Measurements from ENCODE around the gene S1PR4. TPM values are rescaled to one million over a fixed set of nuclear protein-coding genes. Genes with fewer than 3 reads are reported as not detected.

The S1PR4 gene
- total and polyA plus RNA-seq, 2 experiments from 2014 or later, result 0.24 TPM; not detected in 1

DNA sequence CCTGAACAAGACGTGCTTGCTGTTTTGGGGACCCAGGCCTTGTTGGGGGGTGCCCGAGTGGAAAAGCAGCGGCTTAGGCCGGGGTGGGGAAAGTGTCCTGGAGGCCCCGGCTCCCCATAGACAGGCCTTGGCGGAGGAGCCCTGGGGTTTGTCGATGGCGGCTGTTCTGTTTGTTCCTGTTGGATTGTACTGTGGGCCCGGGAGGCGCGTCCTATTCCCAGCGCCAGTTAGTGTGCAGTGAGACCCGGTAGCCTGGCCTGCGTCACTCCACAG is 18.3 kb downstream of the S1PR4 start:
- peaks cover 15% of the 10 kb centered on the region; the same call in 1 of the 2 replicates for H3K79me2 ChIP-seq (replicated peaks; ENCODE audit: insufficient read depth)
- Mint-ChIP-seq H3K27me3 (ENCODE audit: insufficient read depth, low read depth, poor library complexity) (peaks cover 8% of the 10 kb centered on the region), H3K4me1 (no peaks in the 10 kb centered on the region), H3K27ac (no peak overlapping the region), H3K36me3 (ENCODE audit: low read depth) (peaks cover 14% of the 10 kb centered on the region; the same call in 2 of the 3 replicates), H3K4me3 (no peak overlapping the region), H3K9me3 (no peaks in the 10 kb centered on the region; the same call in 2 of the 3 replicates)
- no peak overlapping the region for H3K4me2 ChIP-seq
- H3K4me1 ChIP-seq (ENCODE audit: insufficient read depth), result no peaks in the 10 kb centered on the region
- no peaks in the 10 kb centered on the region; the same call in 1 of the 2 replicates for H4K20me1 ChIP-seq (replicated peaks; ENCODE audit: insufficient read depth)
- no peak overlapping the region for H3K27ac ChIP-seq (ENCODE audit: low read depth)
- H3K9me2 ChIP-seq (ENCODE audit: insufficient read depth), result no peaks in the 10 kb centered on the region
- no peak overlapping the region for H3K4me3 ChIP-seq
- H3F3A ChIP-seq (replicated peaks; ENCODE audit: low read depth), result no peaks in the 10 kb centered on the region
- no peaks in the 10 kb centered on the region for H3K27me3 ChIP-seq (ENCODE audit: insufficient read depth)
- no peaks in the 10 kb centered on the region; the same call in 1 of the 2 replicates for H3K36me3 ChIP-seq (ENCODE audit: insufficient read depth)
- ATAC-seq (no peak), DNase-seq (ENCODE audit: low spot score) (no peak)
- H2AFZ ChIP-seq, result no peak overlapping the region
- no peak for TF ChIP-seq ZNF331 (CRISPR knock-in tag; IDR thresholded peaks at IDR 0.05; ENCODE audit: low read depth)
- TF ChIP-seq, protein P1, sequence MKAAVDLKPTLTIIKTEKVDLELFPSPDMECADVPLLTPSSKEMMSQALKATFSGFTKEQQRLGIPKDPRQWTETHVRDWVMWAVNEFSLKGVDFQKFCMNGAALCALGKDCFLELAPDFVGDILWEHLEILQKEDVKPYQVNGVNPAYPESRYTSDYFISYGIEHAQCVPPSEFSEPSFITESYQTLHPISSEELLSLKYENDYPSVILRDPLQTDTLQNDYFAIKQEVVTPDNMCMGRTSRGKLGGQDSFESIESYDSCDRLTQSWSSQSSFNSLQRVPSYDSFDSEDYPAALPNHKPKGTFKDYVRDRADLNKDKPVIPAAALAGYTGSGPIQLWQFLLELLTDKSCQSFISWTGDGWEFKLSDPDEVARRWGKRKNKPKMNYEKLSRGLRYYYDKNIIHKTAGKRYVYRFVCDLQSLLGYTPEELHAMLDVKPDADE (IDR thresholded peaks at IDR 0.05), result no peak
- no peak for TF ChIP-seq JUNB (IDR thresholded peaks at IDR 0.05; ENCODE audit: unreplicated experiment)
- TF ChIP-seq, protein P2, sequence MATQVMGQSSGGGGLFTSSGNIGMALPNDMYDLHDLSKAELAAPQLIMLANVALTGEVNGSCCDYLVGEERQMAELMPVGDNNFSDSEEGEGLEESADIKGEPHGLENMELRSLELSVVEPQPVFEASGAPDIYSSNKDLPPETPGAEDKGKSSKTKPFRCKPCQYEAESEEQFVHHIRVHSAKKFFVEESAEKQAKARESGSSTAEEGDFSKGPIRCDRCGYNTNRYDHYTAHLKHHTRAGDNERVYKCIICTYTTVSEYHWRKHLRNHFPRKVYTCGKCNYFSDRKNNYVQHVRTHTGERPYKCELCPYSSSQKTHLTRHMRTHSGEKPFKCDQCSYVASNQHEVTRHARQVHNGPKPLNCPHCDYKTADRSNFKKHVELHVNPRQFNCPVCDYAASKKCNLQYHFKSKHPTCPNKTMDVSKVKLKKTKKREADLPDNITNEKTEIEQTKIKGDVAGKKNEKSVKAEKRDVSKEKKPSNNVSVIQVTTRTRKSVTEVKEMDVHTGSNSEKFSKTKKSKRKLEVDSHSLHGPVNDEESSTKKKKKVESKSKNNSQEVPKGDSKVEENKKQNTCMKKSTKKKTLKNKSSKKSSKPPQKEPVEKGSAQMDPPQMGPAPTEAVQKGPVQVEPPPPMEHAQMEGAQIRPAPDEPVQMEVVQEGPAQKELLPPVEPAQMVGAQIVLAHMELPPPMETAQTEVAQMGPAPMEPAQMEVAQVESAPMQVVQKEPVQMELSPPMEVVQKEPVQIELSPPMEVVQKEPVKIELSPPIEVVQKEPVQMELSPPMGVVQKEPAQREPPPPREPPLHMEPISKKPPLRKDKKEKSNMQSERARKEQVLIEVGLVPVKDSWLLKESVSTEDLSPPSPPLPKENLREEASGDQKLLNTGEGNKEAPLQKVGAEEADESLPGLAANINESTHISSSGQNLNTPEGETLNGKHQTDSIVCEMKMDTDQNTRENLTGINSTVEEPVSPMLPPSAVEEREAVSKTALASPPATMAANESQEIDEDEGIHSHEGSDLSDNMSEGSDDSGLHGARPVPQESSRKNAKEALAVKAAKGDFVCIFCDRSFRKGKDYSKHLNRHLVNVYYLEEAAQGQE (IDR thresholded peaks at IDR 0.05; ENCODE audit: unreplicated experiment), result no peak
- no peak for TF ChIP-seq ZNF114 (CRISPR knock-in tag; IDR thresholded peaks at IDR 0.05)
- no peak for TF ChIP-seq CREB1 (CRISPR knock-in tag; IDR thresholded peaks at IDR 0.05; ENCODE audit: low read depth)
- no peak for TF ChIP-seq EZH2 (IDR thresholded peaks at IDR 0.05; ENCODE audit: low read depth, unreplicated experiment)
- TF ChIP-seq, protein P3, sequence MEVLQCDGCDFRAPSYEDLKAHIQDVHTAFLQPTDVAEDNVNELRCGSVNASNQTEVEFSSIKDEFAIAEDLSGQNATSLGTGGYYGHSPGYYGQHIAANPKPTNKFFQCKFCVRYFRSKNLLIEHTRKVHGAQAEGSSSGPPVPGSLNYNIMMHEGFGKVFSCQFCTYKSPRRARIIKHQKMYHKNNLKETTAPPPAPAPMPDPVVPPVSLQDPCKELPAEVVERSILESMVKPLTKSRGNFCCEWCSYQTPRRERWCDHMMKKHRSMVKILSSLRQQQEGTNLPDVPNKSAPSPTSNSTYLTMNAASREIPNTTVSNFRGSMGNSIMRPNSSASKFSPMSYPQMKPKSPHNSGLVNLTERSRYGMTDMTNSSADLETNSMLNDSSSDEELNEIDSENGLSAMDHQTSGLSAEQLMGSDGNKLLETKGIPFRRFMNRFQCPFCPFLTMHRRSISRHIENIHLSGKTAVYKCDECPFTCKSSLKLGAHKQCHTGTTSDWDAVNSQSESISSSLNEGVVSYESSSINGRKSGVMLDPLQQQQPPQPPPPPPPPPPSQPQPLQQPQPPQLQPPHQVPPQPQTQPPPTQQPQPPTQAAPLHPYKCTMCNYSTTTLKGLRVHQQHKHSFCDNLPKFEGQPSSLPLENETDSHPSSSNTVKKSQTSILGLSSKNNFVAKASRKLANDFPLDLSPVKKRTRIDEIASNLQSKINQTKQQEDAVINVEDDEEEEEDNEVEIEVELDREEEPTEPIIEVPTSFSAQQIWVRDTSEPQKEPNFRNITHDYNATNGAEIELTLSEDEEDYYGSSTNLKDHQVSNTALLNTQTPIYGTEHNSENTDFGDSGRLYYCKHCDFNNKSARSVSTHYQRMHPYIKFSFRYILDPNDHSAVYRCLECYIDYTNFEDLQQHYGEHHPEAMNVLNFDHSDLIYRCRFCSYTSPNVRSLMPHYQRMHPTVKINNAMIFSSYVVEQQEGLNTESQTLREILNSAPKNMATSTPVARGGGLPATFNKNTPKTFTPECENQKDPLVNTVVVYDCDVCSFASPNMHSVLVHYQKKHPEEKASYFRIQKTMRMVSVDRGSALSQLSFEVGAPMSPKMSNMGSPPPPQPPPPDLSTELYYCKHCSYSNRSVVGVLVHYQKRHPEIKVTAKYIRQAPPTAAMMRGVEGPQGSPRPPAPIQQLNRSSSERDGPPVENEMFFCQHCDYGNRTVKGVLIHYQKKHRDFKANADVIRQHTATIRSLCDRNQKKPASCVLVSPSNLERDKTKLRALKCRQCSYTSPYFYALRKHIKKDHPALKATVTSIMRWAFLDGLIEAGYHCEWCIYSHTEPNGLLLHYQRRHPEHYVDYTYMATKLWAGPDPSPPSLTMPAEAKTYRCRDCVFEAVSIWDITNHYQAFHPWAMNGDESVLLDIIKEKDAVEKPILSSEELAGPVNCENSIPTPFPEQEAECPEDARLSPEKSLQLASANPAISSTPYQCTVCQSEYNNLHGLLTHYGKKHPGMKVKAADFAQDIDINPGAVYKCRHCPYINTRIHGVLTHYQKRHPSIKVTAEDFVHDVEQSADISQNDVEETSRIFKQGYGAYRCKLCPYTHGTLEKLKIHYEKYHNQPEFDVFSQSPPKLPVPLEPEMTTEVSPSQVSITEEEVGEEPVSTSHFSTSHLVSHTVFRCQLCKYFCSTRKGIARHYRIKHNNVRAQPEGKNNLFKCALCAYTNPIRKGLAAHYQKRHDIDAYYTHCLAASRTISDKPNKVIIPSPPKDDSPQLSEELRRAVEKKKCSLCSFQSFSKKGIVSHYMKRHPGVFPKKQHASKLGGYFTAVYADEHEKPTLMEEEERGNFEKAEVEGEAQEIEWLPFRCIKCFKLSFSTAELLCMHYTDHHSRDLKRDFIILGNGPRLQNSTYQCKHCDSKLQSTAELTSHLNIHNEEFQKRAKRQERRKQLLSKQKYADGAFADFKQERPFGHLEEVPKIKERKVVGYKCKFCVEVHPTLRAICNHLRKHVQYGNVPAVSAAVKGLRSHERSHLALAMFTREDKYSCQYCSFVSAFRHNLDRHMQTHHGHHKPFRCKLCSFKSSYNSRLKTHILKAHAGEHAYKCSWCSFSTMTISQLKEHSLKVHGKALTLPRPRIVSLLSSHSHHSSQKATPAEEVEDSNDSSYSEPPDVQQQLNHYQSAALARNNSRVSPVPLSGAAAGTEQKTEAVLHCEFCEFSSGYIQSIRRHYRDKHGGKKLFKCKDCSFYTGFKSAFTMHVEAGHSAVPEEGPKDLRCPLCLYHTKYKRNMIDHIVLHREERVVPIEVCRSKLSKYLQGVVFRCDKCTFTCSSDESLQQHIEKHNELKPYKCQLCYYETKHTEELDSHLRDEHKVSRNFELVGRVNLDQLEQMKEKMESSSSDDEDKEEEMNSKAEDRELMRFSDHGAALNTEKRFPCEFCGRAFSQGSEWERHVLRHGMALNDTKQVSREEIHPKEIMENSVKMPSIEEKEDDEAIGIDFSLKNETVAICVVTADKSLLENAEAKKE (CRISPR knock-in tag; IDR thresholded peaks at IDR 0.05), result no peak
- no peak for TF ChIP-seq EZH2phosphoT487 (IDR thresholded peaks at IDR 0.05; ENCODE audit: unreplicated experiment)
- no peak for TF ChIP-seq STAT1 (IDR thresholded peaks at IDR 0.05; ENCODE audit: unreplicated experiment)
- no peak for TF ChIP-seq NANOG (IDR thresholded peaks at IDR 0.05; ENCODE audit: borderline replicate concordance)
- TF ChIP-seq, protein P4, sequence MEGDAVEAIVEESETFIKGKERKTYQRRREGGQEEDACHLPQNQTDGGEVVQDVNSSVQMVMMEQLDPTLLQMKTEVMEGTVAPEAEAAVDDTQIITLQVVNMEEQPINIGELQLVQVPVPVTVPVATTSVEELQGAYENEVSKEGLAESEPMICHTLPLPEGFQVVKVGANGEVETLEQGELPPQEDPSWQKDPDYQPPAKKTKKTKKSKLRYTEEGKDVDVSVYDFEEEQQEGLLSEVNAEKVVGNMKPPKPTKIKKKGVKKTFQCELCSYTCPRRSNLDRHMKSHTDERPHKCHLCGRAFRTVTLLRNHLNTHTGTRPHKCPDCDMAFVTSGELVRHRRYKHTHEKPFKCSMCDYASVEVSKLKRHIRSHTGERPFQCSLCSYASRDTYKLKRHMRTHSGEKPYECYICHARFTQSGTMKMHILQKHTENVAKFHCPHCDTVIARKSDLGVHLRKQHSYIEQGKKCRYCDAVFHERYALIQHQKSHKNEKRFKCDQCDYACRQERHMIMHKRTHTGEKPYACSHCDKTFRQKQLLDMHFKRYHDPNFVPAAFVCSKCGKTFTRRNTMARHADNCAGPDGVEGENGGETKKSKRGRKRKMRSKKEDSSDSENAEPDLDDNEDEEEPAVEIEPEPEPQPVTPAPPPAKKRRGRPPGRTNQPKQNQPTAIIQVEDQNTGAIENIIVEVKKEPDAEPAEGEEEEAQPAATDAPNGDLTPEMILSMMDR (conservative IDR thresholded peaks at IDR 0.05; ENCODE audit: low read depth in 2 of 2), result no peak
- TF ChIP-seq POLR2AphosphoS5 (IDR thresholded peaks at IDR 0.05; ENCODE audit: low read depth), result no peak

Data from GM23338 (cell line).